ENCODE data around the gene SEMA3E. TPM values are rescaled to one million over a fixed set of nuclear protein-coding genes. Genes with fewer than 3 reads are reported as not detected.

The SEMA3E gene
- total and polyA plus RNA-seq, 9 of the 15 experiments (the other 6 are each of a cell fraction or from before 2014, with no cell fraction given): 0.01 to 1.4 (median 0.14) TPM; not detected in 2

DNA sequence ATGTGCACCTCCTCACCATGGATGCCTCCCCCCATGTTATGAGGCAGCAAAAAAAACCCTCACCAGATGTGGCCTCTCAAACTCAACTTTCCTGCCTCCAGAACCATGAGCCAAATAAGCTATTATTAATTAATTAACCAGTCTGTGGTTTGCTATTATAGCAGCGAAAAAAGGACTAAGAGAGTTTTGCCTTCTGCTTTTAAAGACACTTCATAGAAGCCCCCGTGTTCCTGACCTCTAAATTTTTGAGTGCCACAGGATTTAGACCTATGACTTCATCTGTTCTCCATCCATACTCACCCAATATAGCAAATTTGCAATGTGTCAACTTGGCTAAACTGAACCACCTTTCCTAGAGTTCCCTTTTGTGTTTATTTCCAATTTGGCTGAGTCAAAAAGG, 9.2 kb upstream of the SEMA3E start:
- CTCF ChIA-PET (ENCODE audit: low intra/inter-chr PET ratio): no interaction called here
- Histone ChIP-seq H3K9me3 (replicated peaks; ENCODE audit: control insufficient read depth, insufficient read depth, low read depth, low read length) (no peaks in the 10 kb centered on the region; the same call in 1 of the 2 replicates), H3K4me1 (replicated peaks in 1 of 2; ENCODE audit: control insufficient read depth in 2 of 2, insufficient read depth in 2 of 2, low read length in 2 of 2) (no peaks in the 10 kb centered on the region), H3K27ac (ENCODE audit: extremely low read depth, low read depth, low read length) (no peak overlapping the region), H3K9me1 (ENCODE audit: control insufficient read depth, insufficient read depth, low read length) (no peaks in the 10 kb centered on the region), H2AFZ (ENCODE audit: low read depth, low read length) (no peak overlapping the region), H3K79me2 (ENCODE audit: control insufficient read depth, insufficient read depth, low read length) (no peaks in the 10 kb centered on the region), H3K36me3 (ENCODE audit: control insufficient read depth, insufficient read depth, low read length) (no peaks in the 10 kb centered on the region), H3K4me2 (ENCODE audit: insufficient read depth, low read length) (no peak overlapping the region), H3K4me3 (no peak overlapping the region), H3K27me3 (ENCODE audit: control insufficient read depth in 2 of 2, insufficient read depth in 2 of 2, low read length in 2 of 2) (no peaks in the 10 kb centered on the region), H4K20me1 (replicated peaks; ENCODE audit: control insufficient read depth, insufficient read depth, low read length) (no peaks in the 10 kb centered on the region), H3K9ac (ENCODE audit: insufficient read depth in 1 of 2, low read depth in 2 of 2, low read length in 2 of 2) (no peak overlapping the region)
- in situ Hi-C loops (cut with MboI) (no loop called here), intact Hi-C loops (cut with micrococcal nuclease) (loop anchor here (5.0 kb wide), 1 partner anchor 246 kb away; no protein-coding TSS in a partner anchor)
- no peak for DNase-seq (ENCODE audit: extremely low read depth in 1 of 4, low spot score in 3 of 4)
- FAIRE-seq: no peak
- ATAC-seq: no peak
- 0% methylated on average over 2 of the region's 2 CpGs for WGBS (ENCODE audit: insufficient coverage, low coverage, missing lambda C conversion rate)
- POLR2A ChIA-PET: no interaction called here
- BruUV-seq (replicated peaks): no TSS peak
- TF ChIP-seq TAF7 (tag; IDR thresholded peaks at IDR 0.05) (no peak), RBM15 (IDR thresholded peaks at IDR 0.05; ENCODE audit: insufficient read depth, low read length) (no peak), TCFL5 (CRISPR knock-in tag; conservative IDR thresholded peaks at IDR 0.05) (no peak), SMAD1 (IDR thresholded peaks at IDR 0.05; ENCODE audit: low read depth, low read length, partially characterized antibody) (no peak), ETV5 (CRISPR knock-in tag; IDR thresholded peaks at IDR 0.05; ENCODE audit: low read depth) (no peak), SPI1 (IDR thresholded peaks at IDR 0.05; ENCODE audit: borderline replicate concordance, low read depth, low read length) (no peak), RCOR1 (IDR thresholded peaks at IDR 0.05; ENCODE audit: borderline replicate concordance in 1 of 2, low read depth in 2 of 2, low read length in 2 of 2) (no peak), EGR1 (conservative IDR thresholded peaks at IDR 0.05) (no peak), NFYB (IDR thresholded peaks at IDR 0.05; ENCODE audit: extremely low read depth, insufficient read length) (no peak), ZNF263 (CRISPR knock-in tag; IDR thresholded peaks at IDR 0.05; ENCODE audit: borderline replicate concordance) (no peak)
- TF ChIP-seq, protein P1, sequence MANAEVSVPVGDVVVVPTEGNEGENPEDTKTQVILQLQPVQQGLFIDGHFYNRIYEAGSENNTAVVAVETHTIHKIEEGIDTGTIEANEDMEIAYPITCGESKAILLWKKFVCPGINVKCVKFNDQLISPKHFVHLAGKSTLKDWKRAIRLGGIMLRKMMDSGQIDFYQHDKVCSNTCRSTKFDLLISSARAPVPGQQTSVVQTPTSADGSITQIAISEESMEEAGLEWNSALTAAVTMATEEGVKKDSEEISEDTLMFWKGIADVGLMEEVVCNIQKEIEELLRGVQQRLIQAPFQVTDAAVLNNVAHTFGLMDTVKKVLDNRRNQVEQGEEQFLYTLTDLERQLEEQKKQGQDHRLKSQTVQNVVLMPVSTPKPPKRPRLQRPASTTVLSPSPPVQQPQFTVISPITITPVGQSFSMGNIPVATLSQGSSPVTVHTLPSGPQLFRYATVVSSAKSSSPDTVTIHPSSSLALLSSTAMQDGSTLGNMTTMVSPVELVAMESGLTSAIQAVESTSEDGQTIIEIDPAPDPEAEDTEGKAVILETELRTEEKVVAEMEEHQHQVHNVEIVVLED (CRISPR knock-in tag; IDR thresholded peaks at IDR 0.05): no peak
